SH-SY5Y (cell line): ENCODE data around the gene FOXP1.

ENCODE experiments used
- GATA2 ChIP-seq: IDR thresholded peaks from 2 replicates; pipeline ENCODE4 v1.6.1; 2011; ENCODE audit warnings: mild to moderate bottlenecking, low read depth, low read length
- GATA3 ChIP-seq: IDR thresholded peaks from 2 replicates; pipeline ENCODE4 v1.6.1; 2011; ENCODE audit warnings: low read depth, mild to moderate bottlenecking, low read length, moderate library complexity

The FOXP1 gene

GRCh38 chr3:71406972-71407810, 176.3 kb downstream of the FOXP1 start:
- TF ChIP-seq GATA2, result no peak
- TF ChIP-seq GATA3, result no peak

GRCh38 chr3:71402911-71403310, 180.6 kb downstream of the FOXP1 start:
- TF ChIP-seq GATA3 (no peak), GATA2 (no peak)

GRCh38 chr3:71402280-71402679, 181.2 kb downstream of the FOXP1 start:
- TF ChIP-seq GATA2 (no peak), GATA3 (no peak)

GRCh38 chr3:71401695-71402231, 181.8 kb downstream of the FOXP1 start:
- TF ChIP-seq GATA3 (no peak), GATA2 (no peak)

- TF ChIP-seq GATA2 (peak; percentile 59), GATA3 (peak; percentile 56)
Observed at GRCh38 chr3:71400986-71401451, 182.5 kb downstream of the FOXP1 start.

GRCh38 chr3:71399478-71399877, 184.1 kb downstream of the FOXP1 start:
- TF ChIP-seq GATA3 (no peak), GATA2 (no peak)

- TF ChIP-seq GATA3 (peak; percentile 93), GATA2 (peak; percentile 61; the same call in 1 of the 2 replicates)
Observed at GRCh38 chr3:71398157-71398836, 185.2 kb downstream of the FOXP1 start.

GRCh38 chr3:71397726-71398125, 185.8 kb downstream of the FOXP1 start:
- TF ChIP-seq GATA2, result no peak
- no peak for TF ChIP-seq GATA3

GRCh38 chr3:71397046-71397445, 186.5 kb downstream of the FOXP1 start:
- TF ChIP-seq GATA3, result no peak
- TF ChIP-seq GATA2, result no peak

GRCh38 chr3:71395927-71396695, 187.4 kb downstream of the FOXP1 start:
- TF ChIP-seq GATA3, result no peak

GRCh38 chr3:71395470-71395869, 188.1 kb downstream of the FOXP1 start:
- no peak for TF ChIP-seq GATA3
- TF ChIP-seq GATA2, result no peak

- TF ChIP-seq GATA3 (no peak), GATA2 (no peak)
Observed at GRCh38 chr3:71393745-71394144, 189.8 kb downstream of the FOXP1 start.

- TF ChIP-seq GATA3, result no peak
- no peak for TF ChIP-seq GATA2
Observed at GRCh38 chr3:71393093-71393492, 190.4 kb downstream of the FOXP1 start.

- TF ChIP-seq GATA3 (no peak), GATA2 (no peak)
Observed at GRCh38 chr3:71392251-71392650, 191.3 kb downstream of the FOXP1 start.

GRCh38 chr3:71391361-71391760, 192.2 kb downstream of the FOXP1 start:
- no peak for TF ChIP-seq GATA2
- no peak for TF ChIP-seq GATA3
